ENCODE results near the gene KLHL29.

DNA sequence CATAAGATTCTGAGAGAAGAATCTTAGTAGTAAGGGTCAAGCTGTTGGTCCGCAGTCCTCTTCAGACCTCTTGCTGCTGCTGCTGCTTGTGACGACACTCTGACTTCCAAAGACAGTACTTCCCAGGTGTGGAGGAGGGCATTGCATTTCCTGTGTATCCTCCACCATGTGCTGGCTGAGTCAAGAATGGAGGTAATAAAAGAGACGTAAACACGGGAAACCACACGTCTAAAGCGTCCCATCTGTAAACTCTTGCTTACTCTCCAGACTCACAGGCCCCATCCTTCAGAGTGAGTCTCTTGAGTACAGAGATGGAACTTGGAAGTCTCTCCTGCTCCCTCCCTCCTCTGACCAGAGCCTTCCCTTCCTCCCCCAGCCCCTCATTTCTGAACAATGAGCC is 25.6 kb downstream of the KLHL29 start:
- no peak for TF ChIP-seq POLR2A (IDR thresholded peaks at IDR 0.05; ENCODE audit: low read depth, low read length)
- no peak for TF ChIP-seq TAF1 (IDR thresholded peaks at IDR 0.05; ENCODE audit: low read depth, low read length)
- TF ChIP-seq POLR2AphosphoS5 (IDR thresholded peaks at IDR 0.05; ENCODE audit: low read depth, low read length) = no peak
- TF ChIP-seq SPI1 (IDR thresholded peaks at IDR 0.05; ENCODE audit: low read depth, low read length) = no peak
- no peak for TF ChIP-seq PAX5 (IDR thresholded peaks at IDR 0.05; ENCODE audit: insufficient read depth, low read length, severe bottlenecking)
